ENCODE results near the gene SYT13. TPM values are rescaled to one million over a fixed set of nuclear protein-coding genes. Genes with fewer than 3 reads are reported as not detected.

SYT13 gene
- total RNA-seq, 4 donors from 2014 or later = 0.03 to 1.6 TPM; not detected in 2

- intact Hi-C loops (cut with DNase I; ENCODE audit: low total_unique reads) = no loop called here
- WGBS, 2 donors = 79 to 85% methylated on average over 8 of the region's 8 CpGs
- no peak for DNase-seq (ENCODE audit: low spot score in 2 of 2)
- H3K4me3 ChIP-seq (ENCODE audit: low read depth, poor library complexity, severe bottlenecking) = no peak overlapping the region
- TF ChIP-seq POLR2A (IDR thresholded peaks at IDR 0.05) = no peak
- TF ChIP-seq, protein P1, sequence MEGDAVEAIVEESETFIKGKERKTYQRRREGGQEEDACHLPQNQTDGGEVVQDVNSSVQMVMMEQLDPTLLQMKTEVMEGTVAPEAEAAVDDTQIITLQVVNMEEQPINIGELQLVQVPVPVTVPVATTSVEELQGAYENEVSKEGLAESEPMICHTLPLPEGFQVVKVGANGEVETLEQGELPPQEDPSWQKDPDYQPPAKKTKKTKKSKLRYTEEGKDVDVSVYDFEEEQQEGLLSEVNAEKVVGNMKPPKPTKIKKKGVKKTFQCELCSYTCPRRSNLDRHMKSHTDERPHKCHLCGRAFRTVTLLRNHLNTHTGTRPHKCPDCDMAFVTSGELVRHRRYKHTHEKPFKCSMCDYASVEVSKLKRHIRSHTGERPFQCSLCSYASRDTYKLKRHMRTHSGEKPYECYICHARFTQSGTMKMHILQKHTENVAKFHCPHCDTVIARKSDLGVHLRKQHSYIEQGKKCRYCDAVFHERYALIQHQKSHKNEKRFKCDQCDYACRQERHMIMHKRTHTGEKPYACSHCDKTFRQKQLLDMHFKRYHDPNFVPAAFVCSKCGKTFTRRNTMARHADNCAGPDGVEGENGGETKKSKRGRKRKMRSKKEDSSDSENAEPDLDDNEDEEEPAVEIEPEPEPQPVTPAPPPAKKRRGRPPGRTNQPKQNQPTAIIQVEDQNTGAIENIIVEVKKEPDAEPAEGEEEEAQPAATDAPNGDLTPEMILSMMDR (IDR thresholded peaks at IDR 0.05) = no peak
Measured at GRCh38 chr11:45204761-45205160, 81.4 kb downstream of the SYT13 start.

GRCh38 chr11:45193695-45194094 is 92.4 kb downstream of the SYT13 start:
- TF ChIP-seq, protein P1 (IDR thresholded peaks at IDR 0.05) = no peak
- TF ChIP-seq POLR2A (IDR thresholded peaks at IDR 0.05) = no peak
- no peak overlapping the region for H3K4me3 ChIP-seq (ENCODE audit: low read depth, poor library complexity, severe bottlenecking)
- DNase-seq (ENCODE audit: low spot score in 2 of 2) = peak in 1 of 2 donors; percentile 74
- WGBS, 2 donors = 87 to 88% methylated on average over 6 of the region's 6 CpGs
- intact Hi-C loops (cut with DNase I; ENCODE audit: low total_unique reads) = no loop called here

Other genes with a start within 250 kb of the SYT13 start
- gene PRDM11, start 139.7 kb downstream of the SYT13 start, total RNA-seq = 1 to 10 TPM; 3.2 to 9.5 (median 6.6) TPM